Activated naive CD4-positive, alpha-beta T cell treated with anti-CD3 and anti-CD28 coated beads, Interleukin-2, amount 50 U/mL, for 72 hours (primary cell): ENCODE measurements around the gene DPM1. TPM values are rescaled to one million over a fixed set of nuclear protein-coding genes. Genes with fewer than 3 reads are reported as not detected.
A peak's percentile ranks its signal among the peaks of the same experiment; 100 is the strongest.

Source experiments
- ATAC-seq, 2 donors: fragments of 150-1000 bp; cut with Tn5 transposase; 2 replicates each; pipeline ENCODE4 v1.10.0; 2021; ENCODE audit warnings: mild to moderate bottlenecking in 2 of 2, moderate library complexity in 2 of 2
- DNase-seq, 2 donors: peaks; one replicate each; pipeline ENCODE4 v3.0.0; 2021 to 2022; ENCODE audit warnings: low spot score in 2 of 2
- H3K27ac Mint-ChIP-seq, 2 donors: one replicate each; pipeline ENCODE4 v1.8.0; 2022; ENCODE audit warnings: mild to moderate bottlenecking in 2 of 2, mixed read lengths in 2 of 2
- H3K36me3 Mint-ChIP-seq, 2 donors: one replicate each; pipeline ENCODE4 v1.8.0; 2022; ENCODE audit warnings: mixed read lengths in 2 of 2
- H3K9me3 Mint-ChIP-seq, 2 donors: one replicate each; pipeline ENCODE4 v1.8.0; 2022; ENCODE audit warnings: mixed read lengths in 2 of 2
- total RNA-seq, 2 donors: library from RNA; stranded (reverse); gene quantifications; one replicate each; pipeline ENCODE4 v1.2.3, GENCODE V29; 2022

Gene DPM1
- total RNA-seq, 2 donors from 2014 or later, result 53.0 to 58.0 TPM

- DNase-seq (no peak), ATAC-seq (peak in 1 of 2 donors; percentile 15)
- H3K36me3 Mint-ChIP-seq, result peaks cover 31 to 48% of the 10 kb centered on the region in 2 donors
- H3K27ac Mint-ChIP-seq, result peak overlapping the region; percentile 36 to 92
- no peaks in the 10 kb centered on the region for H3K9me3 Mint-ChIP-seq
Measured at GRCh38 chr20:50892394-50892793, 65.9 kb downstream of the DPM1 start.

- H3K27ac Mint-ChIP-seq, result peak overlapping the region in 1 of 2 donors; percentile 29
- ATAC-seq, result peak in 1 of 2 donors; percentile 28
- DNase-seq, result no peak
- peaks cover 31 to 43% of the 10 kb centered on the region in 2 donors for H3K36me3 Mint-ChIP-seq
- no peaks in the 10 kb centered on the region for H3K9me3 Mint-ChIP-seq
Measured at GRCh38 chr20:50891138-50891537, 67.2 kb downstream of the DPM1 start.

GRCh38 chr20:50887576-50887975 is 70.8 kb downstream of the DPM1 start:
- Mint-ChIP-seq H3K27ac (peak overlapping the region in 1 of 2 donors; percentile 32), H3K36me3 (peaks cover 12 to 18% of the 10 kb centered on the region in 2 donors), H3K9me3 (no peaks in the 10 kb centered on the region)
- ATAC-seq (no peak), DNase-seq (no peak)

- H3K36me3 Mint-ChIP-seq, result peaks cover 0 to 6% of the 10 kb centered on the region in 2 donors
- DNase-seq (no peak), ATAC-seq (peak in 1 of 2 donors; percentile 9)
- no peak overlapping the region for H3K27ac Mint-ChIP-seq
- H3K9me3 Mint-ChIP-seq, result no peaks in the 10 kb centered on the region
Measured at GRCh38 chr20:50886184-50886790, 72.0 kb downstream of the DPM1 start.

GRCh38 chr20:50885781-50886180 is 72.6 kb downstream of the DPM1 start:
- H3K36me3 Mint-ChIP-seq, result peaks cover 0 to 6% of the 10 kb centered on the region in 2 donors
- no peak overlapping the region for H3K27ac Mint-ChIP-seq
- peak; percentile 6 to 22 for ATAC-seq
- no peak for DNase-seq
- no peaks in the 10 kb centered on the region for H3K9me3 Mint-ChIP-seq

GRCh38 chr20:50885068-50885467 is 73.3 kb downstream of the DPM1 start:
- no peak overlapping the region for H3K27ac Mint-ChIP-seq
- no peak for ATAC-seq
- H3K9me3 Mint-ChIP-seq, result no peaks in the 10 kb centered on the region
- DNase-seq, result no peak
- peaks cover 0 to 6% of the 10 kb centered on the region in 2 donors for H3K36me3 Mint-ChIP-seq

Other genes starting within 250 kb of the DPM1 start
- 1 to 10 TPM; 5.6 to 6.9 TPM for gene PARD6B, start 227.0 kb downstream of the DPM1 start, total RNA-seq
- gene BCAS4, start 163.5 kb downstream of the DPM1 start, total RNA-seq, result 10 to 100 TPM; 12.6 to 19.3 TPM
- 10 to 100 TPM; 65.1 to 70.7 TPM for gene ADNP, start 27.1 kb downstream of the DPM1 start, total RNA-seq
- gene MOCS3, start 286 bp upstream of the DPM1 start, total RNA-seq, result 1 to 10 TPM; 2.4 to 4.3 TPM
- under 1 TPM in 1 of 2 donors, not detected in 1; 0.86 TPM for gene KCNG1, start 64.6 kb upstream of the DPM1 start, total RNA-seq